Dedifferentiated amniotic fluid mesenchymal stem cell (primary cell): ENCODE measurements around the gene HAUS7.

Experiments
- DNase-seq: peaks from one replicate; pipeline ENCODE4 v3.0.0-alpha.2; 2016; ENCODE audit errors: extremely low spot score

The HAUS7 gene

DNA sequence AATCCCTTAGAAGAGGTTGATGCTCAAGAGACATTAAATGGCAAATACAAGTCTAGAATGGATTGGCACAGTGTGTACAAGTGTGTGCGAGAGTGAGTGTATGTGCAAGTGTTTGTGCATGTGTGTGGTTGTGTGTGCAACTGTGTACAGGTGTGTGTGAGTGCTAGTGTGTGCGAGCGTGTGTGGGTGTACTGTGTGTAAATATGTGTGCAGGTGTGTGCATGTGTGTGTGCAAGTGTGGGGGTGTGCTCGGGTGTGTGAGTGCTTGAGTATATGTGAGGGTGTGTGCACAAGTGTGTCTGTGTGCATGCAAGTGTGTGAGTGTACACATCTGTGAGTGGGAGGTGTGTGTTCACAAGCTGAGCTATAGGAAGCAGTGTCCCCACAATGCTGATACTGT is 30.4 kb downstream of the HAUS7 start:
- no peak for DNase-seq

DNA sequence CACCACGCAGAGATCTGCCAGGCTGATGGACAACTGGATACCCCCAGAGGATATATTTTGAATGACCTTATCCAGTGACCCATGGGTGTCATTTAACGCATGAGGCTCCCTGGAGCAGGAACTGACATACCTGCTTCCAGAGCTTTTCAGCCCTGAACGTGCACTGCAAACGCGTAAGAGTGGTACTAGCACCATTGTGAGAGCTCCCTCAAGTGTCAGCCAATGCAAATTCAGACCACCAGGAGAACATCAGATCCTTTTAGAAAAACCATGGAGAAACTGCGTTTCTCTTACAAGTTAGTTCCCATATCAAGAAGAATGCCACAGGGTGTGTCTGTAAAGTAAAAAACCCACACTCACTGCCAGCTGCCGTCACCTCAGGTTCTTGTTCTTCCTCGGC is 31.8 kb downstream of the HAUS7 start:
- no peak for DNase-seq

GRCh38 chrX:153435845-153436244 is 34.5 kb downstream of the HAUS7 start:
- DNase-seq, result no peak

- DNase-seq, result no peak
Measured at GRCh38 chrX:153434801-153435200, 35.6 kb downstream of the HAUS7 start.

- DNase-seq, result no peak
Measured at GRCh38 chrX:153433781-153434285, 36.5 kb downstream of the HAUS7 start.

GRCh38 chrX:153433161-153433680 is 37.2 kb downstream of the HAUS7 start:
- no peak for DNase-seq

- DNase-seq, result no peak
Measured at GRCh38 chrX:153430796-153431195, 39.6 kb downstream of the HAUS7 start.

DNA sequence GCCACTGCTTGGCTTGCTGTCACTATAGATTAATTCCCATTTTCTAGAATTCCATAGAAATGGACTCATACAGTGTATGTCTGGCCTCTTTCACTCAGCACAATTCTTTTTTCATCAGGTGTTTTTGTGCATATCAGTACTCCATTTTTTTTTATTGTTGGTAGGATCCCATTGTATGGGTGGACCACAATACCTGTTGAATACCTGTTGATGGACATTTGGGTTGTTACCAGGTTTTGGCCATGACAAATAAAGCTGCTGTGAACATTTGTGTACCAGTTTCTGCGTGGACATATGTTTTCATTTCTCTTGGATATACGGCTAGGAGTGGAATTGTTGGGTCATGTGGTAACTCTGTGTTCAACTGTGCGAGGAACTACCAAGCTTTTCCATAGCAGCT is 44.2 kb downstream of the HAUS7 start:
- no peak for DNase-seq

- DNase-seq, result no peak
Measured at GRCh38 chrX:153423652-153424051, 46.7 kb downstream of the HAUS7 start.

DNA sequence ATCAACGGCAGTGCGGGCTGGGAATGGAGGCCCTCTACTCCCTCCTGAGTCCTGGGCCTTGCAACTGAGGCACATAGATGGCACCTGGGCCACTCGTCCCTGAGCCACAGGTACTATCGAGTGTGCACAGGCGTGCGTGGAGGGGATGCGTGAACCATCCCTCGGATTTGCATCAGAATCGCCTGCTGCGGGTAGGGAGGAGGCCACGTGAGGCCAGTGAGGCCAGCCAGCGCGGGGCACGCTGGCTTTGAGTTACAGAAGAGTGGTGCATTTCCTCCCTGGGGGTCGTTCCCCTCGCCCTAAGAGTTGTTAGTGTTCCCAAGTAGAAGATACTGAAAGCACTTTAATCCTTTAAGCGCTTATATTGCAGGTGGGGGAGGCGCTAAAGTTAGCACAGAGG is 48.5 kb downstream of the HAUS7 start:
- DNase-seq, result no peak

DNA sequence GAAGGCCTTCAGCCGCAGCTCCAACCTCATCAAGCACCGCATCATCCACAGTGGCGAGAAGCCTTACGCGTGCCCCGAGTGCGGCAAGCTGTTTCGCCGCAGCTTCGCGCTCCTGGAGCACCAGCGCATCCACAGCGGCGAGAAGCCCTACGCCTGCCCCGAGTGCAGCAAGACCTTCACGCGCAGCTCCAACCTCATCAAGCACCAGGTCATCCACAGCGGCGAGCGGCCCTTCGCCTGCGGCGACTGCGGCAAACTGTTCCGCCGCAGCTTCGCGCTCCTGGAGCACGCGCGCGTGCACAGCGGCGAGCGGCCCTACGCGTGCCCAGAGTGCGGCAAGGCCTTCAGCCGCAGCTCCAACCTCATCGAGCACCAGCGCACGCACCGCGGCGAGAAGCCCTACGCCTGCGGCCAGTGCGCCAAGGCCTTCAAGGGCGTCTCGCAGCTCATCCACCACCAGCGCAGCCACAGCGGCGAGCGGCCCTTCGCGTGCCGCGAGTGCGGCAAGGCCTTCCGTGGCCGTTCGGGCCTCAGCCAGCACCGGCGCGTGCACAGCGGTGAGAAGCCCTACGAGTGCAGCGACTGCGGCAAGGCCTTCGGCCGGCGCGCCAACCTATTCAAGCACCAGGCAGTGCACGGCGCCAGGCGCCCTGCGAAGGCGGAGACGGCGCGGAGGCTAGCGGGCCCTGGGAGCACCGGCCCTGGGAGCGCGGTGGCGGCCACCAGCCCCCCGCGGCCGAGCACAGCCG is 49.4 kb downstream of the HAUS7 start:
- no peak for DNase-seq

DNA sequence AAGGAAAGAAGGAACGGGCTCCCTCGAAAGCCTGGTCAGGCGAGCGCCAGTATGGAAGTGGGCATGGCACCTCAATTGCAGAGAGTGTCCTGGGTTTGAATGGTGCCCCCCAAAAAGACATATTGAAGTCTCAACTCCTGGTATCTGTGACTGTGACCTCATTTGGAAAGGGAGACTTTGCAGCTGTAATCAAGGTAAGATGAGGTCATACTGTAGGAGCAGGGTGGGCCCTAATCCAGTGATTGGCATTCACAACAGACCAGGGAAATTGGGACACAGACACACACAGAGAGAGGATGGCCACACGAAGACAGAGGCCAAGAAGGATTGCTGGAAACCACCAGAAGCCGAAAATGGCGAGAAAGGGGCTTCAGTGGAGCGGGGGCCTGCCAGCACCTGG is 52.7 kb downstream of the HAUS7 start:
- DNase-seq, result no peak

- no peak for DNase-seq
Measured at GRCh38 chrX:153416781-153417450, 53.5 kb downstream of the HAUS7 start.

DNA sequence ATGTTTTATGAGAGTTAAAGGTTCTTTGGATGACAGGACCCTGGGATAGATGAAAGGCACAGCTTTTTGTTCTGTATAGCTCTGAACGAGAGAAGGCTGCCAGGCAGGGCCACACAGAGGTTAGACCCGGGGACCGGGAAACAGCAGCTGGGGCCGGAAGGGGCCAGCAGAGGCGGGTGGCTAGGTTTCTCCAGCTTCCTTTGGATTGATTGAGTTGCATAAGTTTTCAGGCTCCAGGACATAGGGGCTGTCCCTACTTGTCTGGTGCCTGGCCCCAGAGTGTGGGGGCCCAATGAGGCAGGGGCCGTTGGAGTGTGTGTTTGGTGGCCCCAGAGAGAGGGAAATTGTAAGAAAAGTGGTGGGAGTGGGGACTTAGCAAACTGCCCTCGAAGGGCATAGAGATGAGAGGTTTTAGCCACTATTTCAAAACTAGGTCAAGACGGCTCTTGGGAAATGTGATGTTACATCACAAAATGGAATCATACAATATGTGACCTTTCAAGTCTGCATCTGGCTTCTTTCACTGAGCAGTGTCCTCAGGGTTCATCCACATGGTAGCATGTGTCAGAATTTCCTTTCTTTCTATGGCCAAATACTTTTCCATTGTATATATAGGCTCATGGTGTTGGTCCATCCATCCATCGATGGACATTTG is 55.4 kb downstream of the HAUS7 start:
- no peak for DNase-seq

- no peak for DNase-seq
Measured at GRCh38 chrX:153413731-153414130, 56.6 kb downstream of the HAUS7 start.

DNA sequence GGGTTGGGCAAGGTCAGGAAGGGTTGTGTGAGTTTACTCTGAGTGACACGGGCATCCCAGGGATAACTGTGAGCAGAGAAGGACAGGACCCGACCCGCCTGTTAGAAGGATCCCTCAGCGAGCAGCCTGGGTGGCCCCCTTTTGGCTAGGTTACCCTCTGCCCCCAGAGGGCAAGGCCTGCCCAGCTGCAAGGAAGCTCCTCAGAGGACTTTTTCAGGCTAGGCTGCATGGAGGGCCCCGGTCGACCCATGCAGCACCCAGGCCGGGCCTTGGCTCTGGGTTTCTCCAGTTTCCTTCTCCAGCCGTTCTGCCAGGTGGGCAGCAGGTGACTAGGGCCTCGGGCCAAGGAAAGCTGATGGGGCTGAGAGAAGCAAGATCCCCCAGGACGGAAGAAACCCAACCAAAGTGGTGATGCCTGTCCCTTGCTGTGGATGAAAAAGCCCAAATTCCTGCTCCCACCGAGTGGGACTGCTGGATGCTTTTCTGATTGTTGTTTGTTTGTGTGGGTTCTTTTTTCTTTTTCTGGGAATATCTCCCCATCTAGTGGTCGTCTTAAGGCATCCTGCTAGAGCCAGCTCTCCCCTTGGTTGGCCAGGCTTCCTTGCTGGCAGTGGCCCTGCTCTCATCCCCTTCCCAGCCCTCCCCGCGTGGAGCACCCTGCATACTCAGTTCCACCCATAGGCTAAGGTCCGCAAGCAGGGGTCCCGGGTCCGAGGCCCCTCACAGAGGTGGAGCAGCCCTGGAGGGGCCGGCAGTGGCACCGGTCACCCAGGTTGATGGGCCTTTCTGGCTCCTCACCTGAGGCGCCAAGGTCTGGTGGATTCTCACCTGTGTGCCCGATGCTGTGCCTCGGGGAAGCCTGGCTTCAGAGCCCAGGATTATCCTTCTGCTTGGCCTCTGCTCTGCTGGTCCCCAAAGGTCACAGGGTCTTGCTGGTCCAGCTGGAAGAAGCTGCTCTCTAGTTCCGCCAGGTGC is 57.3 kb downstream of the HAUS7 start:
- DNase-seq, result no peak

GRCh38 chrX:153411988-153412574 is 58.3 kb downstream of the HAUS7 start:
- no peak for DNase-seq

DNA sequence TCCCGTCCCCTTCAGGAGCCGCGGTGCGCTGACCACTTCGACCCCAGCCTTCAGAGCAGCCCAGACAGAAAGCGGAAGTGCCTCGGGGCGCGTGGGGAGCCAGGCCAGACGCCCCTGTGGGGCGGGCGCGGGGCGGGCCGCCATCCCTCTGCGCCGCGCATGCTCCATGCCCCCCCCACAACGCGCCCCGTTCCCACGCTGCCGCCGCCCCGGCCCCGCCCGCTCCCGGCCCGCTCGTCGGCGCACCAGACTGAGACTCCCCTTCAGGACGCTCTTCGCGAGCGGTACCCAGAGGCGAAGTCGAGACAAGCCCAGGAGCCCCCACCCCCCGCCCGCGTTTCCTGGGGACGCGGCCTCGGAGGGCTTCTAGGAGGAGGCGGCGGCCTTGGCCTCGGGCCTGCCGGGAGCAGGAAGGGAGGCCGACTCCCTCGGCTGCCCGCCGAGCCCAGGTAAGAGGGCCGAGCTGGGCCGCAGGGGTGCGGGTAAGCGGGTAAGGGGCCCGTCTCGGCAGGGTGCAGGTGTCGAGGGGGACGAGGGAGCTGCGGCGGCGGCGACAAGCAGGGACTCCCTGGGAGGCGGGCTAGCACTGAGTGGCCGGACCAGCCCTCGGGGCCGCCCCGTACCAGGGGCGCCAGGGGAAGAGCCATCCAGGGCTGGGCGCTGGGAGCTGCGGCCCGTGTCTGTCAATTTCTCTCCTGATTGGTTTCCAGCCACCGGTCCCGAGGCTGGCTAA is 59.0 kb downstream of the HAUS7 start, which contains the start of gene ZFP92:
TSS of gene ZFP92 (plus strand) at position 218 of the 733 bp plus-strand sequence. CDS start 6,851 bp downstream, outside the sequence.
- no peak for DNase-seq

- DNase-seq, result no peak
Measured at GRCh38 chrX:153410888-153411254, 59.5 kb downstream of the HAUS7 start.

DNA sequence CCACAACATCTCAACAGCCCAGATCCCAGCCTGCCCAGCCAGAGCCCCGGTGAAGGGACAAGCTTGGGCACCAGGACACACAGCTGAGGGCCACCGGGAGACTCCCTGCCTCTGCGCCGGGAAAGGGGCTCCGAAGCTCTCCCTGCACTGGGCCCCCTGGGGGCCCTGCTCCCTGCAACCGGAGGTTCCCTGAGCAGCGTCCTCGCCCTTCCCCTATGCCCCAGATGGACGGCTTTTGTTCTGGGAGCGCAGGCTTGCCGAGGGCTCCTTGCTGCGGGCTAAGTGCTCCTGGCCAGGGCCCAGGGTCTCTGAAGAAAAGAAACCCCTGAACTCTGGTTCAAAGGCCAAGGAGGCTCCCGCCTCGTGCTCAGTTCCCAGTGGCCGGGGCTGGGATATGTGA is 60.0 kb downstream of the HAUS7 start:
- no peak for DNase-seq
